ENCODE results near the gene EPPIN.

DNA sequence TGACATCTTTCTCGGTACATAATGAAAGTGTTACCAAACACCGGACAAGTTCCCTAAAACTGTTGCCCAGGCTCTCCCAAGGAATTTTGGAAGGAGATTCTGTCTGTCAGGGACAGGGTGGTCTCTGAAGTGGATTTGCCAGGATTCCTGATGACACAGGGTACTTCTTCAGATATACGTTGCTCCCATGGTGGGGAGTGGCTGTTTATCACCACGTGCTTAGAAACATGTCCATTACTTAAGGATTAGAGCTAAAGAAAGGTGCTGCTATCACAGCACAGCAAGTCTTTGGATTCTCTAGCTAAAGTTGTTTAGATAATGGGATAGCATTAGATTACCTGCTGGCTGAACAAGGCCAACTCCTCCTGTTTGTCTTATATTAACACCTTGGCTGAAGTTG, 38.1 kb downstream of the EPPIN start:
- TF ChIP-seq POLR2A (IDR thresholded peaks at IDR 0.05; ENCODE audit: low read depth, low read length): no peak
- TF ChIP-seq TAF1 (IDR thresholded peaks at IDR 0.05; ENCODE audit: borderline replicate concordance, low read depth, low read length): no peak
